NCI-H82 treated with DMSO at 0.1 percent for 48 hours (cell line): ENCODE results near the gene MYRF.

ENCODE experiments used
- DNase-seq: peaks from one replicate; lab custom pipeline; 2025; ENCODE audit not compliant: unreplicated experiment; lab: John Stamatoyannopoulos, UW

Gene MYRF

DNA sequence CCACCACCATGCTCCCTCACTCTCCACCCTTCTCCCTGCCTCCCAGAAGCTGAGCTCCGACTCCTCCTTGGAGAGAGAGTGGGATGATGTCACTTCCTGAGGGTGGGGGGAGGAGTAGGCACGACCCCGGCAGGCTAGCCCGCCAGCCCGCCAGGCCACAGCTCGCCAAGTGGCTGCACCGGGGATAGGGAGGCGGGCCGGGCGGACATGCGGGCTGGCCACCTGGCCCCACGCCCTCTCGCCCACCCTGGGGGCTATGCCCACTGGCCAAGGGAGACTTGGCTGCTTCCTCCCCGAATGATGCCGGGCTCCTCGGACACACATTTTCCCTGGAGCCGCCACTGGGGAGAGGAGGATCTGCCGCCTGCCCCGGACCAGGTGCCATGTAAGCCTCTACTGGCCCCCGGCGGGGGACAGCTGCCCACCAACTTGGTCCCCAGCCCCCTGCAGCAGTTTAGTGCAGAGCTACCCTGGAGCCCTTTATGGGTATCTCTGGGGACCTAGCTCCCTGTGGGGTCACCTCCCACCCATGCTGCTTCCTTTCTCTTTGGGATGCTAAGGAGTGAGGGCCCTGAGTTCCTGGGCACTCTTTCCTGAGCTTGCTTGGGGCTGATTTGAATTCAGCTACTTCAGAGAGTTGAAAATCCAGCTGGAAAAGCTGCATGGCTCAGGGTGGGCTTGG lies 33.7 kb upstream of the MYRF start:
- peak; percentile 7 for DNase-seq

DNA sequence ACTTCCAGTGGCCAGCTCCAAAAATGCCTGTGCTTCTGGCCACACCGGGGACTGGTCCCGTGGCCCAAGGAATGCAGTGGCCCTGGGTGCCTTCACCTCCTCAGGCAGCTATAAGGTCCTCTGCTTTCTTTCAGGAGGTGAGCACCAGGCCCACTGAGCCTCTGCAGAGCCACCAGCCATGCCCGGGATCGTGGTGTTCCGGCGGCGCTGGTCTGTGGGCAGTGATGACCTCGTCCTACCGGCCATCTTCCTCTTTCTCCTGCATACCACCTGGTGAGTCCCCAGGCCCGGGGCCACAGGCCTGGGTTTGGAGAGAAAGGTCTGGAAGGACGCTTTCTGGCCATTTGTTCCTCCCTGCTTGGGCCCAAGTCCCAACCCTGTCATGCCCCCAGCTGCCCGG lies 32.5 kb upstream of the MYRF start:
- no peak for DNase-seq

DNA sequence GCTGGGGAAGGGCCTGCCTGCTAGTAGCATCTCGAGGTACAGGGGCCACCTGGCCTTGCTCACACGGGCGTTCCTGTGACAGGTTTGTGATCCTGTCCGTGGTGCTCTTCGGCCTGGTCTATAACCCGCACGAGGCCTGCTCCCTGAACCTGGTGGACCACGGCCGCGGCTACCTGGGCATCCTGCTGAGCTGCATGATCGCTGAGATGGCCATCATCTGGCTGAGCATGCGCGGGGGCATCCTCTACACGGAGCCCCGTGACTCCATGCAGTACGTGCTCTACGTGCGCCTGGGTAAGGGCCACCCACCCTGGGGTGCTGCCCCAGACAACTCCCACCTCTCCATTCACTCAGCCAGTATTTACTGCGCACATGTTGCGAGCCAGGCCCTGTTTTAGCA lies 31.8 kb upstream of the MYRF start:
- DNase-seq = no peak

DNA sequence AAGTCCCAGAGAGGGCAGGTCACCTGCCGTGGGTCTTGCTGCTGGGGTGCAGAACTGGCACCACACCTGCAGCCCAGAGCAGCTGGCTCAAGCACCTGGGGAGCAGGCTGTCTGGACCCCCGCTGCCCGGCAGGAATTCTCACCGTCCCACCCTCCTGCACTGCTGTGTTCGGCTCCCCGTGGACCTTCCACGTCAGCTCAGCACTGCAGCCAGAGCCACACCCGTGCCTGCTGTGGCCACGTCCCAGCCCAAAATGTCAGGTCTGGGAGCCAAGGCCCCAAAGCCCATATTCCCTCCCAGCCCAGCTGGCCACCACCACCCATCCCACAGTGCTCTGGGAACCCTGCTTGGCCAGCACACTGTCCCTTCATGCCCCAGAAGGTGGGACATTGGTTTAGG lies 28.0 kb upstream of the MYRF start:
- no peak for DNase-seq

DNA sequence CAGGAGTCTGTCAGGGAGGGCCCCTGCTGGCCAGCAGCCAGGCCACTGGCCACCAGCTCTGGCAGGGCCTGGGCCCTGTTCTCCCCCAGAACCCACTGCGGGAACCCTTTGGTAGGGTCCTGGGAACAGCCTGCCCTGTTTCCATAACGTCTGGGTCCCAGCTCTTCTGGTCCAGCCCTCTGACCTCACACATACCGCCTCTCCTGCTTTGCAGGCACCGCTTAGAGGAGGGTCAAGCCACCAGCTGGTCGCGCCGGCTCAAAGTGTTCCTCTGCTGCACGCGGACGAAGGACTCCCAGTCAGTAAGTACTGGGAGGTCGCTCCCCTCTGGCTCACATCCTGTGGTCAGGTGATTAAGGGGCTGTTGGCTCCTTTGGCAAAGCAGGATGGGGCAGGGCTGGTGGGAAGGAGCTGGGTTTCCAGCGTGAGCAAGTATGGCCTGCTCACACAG lies 26.6 kb upstream of the MYRF start:
- DNase-seq = no peak

DNA sequence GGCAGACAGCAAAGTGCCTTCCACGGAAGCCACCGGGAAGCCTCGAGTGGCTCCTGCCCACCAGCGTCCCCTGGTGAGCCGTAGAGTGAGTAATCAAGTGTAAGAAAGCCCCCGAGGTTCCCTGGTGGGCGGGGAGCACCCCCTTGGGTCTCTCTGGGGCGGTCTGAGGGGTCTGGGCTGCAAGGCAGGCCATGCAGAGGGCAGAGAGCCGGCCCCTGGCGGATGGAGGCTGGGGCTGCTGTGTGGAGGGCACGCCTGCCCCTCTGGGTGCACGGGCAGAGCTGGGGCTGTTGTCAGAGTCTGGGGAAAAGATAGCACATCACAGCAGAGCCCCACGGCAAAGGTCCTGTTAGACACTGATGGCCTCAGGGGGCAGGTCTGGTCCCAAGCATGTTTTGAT lies 25.7 kb upstream of the MYRF start:
- no peak for DNase-seq

DNA sequence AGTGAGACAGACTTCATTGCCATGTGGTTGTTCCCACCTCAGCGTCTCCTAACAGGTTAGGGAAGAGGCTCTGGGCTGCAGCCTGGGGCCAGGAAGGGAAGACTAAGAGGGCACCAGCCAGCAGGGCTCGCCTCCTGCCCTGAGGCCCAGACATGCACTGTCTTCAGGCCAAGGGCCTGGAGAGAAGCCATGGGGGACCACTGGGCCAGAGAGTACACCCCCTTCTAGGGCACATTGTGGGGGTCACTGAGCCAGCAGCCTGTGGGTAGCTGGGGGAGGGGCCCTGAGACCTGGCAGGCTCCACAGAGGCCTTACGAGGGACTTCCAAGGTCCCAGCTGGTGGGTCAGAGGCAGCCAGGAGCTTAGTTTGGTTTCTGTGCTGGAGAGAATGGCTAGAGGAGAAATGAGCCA lies 25.0 kb upstream of the MYRF start:
- DNase-seq = no peak

DNA sequence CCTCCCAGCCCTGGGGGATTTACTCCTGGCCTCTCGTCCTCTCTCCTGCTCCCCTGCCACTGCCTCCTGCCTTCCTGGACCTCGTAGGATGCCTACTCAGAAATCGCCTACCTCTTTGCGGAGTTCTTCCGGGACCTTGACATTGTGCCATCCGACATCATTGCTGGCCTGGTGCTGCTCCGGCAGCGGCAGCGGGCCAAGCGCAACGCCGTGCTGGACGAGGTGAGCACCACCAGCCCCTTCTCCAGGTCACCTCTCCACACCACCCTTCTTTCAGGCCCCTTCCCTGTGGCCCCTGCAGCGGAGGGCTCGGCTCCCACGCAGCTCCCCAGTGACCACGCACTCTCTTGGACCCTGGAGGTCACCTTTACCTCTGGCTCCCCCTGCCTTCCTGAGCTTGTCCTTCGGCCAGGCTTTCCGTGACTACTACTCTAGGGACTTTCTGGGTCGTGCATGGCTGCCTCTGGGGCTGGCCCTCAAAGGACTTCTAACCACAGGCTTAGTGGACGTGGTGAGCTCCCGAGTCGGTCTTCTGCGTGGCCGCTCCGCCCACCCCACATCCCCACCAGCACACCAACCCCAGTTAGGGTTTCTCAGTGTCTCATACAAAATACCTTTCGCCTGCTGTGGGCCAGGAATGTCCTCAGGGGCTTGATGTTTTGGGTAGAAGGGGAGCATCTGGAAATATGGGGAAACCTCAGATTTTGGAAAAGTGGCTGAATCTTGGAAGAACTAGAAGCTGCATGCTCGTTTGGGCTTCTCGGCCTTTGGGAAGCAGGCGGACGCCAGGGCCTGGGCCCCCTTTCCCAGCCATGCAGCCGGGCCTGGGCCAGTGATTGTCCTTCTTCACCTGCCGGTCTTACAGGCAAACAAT lies 24.1 kb upstream of the MYRF start:
- no peak for DNase-seq

DNA sequence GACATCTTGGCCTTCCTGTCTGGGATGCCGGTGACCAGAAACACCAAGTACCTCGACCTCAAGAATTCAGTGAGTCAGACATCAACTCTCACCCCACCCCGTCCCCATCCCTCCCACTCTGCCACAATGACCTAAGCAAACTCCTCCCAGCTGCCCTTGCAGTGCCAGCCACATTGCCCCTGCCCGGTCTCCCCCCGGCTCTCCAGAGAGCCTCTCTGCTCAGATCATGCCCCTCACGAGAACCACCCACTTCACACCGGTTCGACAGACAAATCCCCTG lies 23.6 kb upstream of the MYRF start:
- DNase-seq = no peak

DNA sequence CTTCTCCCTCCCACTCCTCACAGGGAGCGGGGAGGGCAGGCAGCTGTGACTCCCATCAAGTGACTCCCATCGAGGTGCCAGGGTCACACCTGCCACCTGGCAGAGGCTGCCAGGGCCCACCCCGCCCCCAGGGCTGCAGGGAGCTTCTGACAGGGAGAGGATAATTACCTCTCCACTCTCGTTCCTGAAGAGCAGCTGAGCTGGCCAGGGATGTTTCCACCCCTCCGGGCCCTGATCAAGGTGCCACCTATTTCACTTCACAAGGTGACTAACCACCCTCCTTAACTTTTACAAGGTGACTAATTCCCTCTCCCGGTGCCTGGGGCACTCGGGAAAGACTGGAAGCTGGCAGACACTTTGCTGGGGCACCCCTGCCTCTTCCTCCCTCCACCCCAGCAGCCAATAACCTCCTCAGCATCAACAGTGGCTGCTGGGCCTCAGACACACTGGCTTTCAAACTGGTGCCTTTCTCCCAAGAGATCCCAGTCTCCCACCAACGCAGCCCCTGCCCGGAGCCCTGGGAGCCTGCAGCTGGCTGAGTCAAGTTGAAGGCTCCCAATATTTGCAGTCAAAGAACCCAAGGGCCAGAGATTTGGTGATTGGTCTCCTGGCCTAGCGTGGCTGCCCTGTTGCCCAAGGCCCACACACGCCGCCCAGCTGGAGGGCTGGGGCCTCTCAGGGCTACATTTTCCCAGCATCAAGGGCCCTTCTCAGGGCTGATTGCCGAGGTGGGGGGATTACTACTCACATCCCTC lies 22.0 kb upstream of the MYRF start:
- DNase-seq = no peak

DNA sequence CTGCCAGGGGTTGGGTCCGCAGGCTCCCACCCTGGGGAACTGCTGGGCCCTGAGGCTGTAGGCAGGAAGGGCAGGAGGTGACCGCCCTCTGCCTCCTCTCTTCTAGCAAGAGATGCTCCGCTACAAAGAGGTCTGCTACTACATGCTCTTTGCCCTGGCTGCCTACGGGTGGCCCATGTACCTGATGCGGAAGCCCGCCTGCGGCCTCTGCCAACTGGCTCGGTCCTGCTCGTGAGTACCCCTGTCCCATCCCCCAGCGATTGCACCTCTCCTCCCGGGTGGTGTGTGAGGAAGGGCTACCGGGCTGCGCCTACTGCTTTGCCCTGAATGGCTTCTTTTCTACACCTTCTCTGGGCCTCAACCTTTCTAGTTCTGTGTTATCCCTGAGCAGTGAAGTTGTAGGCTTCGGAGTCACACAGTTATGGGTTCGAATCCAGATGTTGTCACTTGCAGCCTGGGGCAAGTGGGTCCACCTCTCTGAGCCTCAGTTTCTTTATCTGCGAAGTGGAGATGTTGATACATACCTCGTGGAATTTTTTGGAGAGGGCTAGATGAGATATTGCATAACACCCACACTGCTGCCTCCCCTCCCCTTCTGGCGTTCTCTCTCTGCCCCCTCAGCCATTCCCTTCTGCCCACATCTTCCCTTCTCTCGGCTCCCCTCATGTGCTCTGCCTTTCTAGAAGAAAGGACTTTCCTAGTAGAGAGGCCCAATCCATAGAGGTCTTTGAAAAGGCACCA lies 21.1 kb upstream of the MYRF start:
- no peak for DNase-seq

DNA sequence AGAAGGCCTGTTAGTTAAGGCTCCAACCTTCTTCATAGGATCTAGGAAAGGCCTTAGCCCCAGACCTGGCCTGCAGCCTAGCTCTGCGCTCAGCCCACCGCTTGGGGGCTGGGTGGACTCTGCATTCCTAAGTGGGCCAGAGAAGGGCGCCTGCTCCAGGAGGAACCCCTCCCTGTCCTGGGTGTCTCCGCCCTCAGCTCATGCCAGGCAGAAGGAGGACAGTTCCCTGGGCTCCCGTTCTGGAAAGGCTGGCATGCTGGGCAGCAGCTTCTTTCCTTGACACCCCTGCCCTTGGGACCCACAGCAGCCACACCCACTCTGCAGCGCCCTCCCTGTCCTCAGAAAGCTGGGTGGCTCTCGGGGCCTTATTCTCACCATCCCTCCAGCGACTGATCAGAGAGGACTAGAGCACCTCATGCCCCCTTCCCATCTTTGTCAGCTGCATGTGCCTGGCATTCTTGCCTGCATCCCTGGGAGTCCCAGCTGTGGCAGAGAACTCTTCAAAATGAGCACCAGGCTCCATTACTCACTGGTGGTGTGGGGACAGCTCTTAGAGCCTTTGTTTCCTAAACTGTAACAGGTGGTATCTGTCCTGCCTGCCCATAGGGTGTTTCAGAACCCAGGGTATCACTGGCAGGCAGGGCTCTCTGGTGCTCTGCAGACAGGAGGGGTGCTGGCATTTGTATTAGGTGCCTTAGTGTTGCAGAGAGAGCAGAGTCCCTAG lies 20.3 kb upstream of the MYRF start:
- no peak for DNase-seq

DNA sequence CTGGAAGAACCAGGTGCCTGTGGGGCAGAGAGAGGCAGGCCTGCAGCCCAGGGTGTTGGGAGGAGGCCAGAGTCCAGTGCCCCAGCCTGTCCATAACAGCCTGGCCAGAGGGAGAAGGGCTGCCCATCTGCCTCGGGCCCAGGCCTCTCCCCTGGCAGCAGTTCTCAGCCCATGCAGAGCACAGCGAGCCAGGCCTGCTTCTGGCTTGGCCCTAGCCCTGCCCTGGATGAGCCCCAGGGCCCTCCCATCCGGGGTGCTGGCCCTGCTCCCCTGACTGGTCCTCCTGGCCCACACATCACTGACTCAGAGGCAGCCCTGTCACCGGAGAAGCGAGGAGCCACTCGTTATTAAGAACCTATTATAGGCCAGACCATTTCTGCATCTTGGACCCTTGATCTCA lies 19.7 kb upstream of the MYRF start:
- DNase-seq = no peak

DNA sequence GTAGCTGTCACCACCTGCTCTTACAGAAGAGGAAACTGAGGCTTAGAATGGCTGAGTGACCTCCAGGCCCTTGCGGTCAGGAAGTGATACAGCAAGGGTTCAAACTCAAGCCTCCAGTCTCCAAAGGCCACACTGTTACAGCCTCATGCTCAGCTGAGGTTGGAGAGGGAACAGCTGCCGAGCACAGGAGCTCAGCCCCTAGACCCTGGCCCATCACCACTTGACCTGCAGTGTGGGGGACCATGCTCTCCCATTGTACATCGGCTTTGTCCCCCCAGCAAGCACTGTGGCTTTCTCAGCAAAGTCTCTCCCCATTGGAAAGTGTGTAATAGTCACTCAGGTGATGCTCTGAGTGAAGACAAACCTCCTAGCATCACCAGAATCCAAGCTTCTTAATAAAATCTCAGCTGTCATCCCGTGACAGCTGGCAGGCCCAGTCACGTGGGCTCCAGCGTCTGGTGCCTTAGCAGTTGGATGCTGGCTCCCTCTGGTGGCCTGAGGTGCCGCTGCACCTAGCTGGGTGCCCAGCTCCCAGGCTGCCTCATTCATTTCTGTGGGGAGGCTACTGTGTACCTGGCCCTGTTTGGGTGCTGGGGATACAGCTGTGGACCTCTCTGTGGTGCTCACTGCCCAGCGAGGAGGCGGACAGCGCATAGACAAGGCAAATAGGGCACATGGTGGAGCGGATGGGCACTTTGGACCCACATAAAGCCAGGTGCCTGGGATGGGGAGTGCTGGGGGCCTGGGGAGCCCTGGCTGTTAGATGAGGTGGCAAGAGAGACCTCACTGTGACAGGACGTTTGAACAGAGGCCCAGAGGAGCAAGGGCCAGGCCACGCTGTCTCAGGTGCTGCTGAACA lies 19.1 kb upstream of the MYRF start:
- DNase-seq = peak; percentile 51

DNA sequence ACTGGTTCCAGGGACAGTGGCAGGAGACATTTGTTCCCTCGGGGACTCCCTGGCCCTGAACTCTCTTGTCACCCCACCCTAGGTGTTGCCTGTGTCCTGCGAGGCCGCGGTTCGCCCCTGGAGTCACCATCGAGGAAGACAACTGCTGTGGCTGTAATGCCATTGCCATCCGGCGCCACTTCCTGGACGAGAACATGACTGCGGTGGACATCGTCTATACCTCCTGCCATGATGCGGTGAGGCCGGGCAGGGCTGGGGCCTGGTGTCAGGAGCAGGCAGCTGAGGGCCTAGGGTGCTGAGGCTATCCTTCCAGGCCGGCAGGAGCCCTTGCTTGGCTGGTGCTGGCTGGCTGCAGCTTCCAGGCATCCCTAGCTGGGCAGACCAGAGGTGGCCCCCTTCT lies 17.7 kb upstream of the MYRF start:
- no peak for DNase-seq

DNA sequence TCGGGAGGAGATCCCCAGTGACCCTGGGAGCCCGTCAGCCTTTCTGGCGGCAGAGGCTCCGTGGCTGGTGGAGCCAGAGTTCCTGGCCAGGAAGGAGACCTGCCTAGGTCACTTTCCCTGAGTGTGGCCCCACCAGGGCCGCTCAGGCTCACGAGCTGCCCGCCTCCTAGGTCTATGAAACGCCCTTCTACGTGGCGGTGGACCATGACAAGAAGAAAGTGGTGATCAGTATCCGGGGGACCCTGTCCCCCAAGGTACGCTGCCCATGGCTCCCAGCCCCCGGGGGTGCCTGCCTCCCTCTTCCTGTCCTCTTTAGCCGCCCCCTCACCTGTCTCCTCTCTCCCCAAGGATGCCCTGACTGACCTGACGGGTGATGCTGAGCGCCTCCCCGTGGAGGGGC lies 17.0 kb upstream of the MYRF start:
- no peak for DNase-seq

DNA sequence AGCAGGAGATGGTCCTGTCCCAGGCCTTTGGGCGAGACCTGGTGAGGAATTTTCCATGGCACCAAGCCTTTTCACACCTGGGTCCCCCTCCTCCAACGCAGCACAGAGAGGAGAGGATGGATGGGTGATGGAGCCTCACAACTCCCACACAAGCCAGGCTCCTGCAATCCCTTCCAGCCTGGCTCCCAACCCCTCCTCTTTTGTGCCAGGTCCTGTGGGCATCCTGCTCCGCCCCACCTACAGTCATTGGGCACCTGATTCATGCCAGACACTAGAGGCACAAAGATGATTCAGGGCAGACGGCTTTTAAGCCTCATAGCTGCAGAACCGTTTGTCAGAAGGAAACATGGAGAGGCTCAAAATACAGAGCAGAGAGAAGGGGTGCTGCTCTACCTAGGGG lies 16.1 kb upstream of the MYRF start:
- DNase-seq = no peak

DNA sequence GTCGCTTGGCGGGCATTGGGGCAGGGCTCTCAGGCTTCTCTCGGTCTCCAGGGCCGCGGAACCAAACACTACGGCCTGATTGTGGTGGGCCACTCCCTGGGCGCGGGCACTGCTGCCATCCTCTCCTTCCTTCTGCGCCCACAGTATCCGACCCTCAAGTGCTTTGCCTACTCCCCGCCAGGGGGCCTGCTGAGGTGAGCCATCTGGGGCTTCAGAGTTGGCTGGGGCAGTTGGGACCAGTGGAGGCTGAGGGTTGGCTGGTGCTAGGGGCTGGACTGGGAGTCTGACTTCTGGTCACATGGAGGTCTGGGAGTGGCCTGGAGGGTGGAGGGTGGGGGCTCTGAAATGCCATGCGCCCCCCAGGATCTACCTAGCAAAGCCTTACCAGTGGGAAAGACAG lies 15.3 kb upstream of the MYRF start:
- DNase-seq = no peak

DNA sequence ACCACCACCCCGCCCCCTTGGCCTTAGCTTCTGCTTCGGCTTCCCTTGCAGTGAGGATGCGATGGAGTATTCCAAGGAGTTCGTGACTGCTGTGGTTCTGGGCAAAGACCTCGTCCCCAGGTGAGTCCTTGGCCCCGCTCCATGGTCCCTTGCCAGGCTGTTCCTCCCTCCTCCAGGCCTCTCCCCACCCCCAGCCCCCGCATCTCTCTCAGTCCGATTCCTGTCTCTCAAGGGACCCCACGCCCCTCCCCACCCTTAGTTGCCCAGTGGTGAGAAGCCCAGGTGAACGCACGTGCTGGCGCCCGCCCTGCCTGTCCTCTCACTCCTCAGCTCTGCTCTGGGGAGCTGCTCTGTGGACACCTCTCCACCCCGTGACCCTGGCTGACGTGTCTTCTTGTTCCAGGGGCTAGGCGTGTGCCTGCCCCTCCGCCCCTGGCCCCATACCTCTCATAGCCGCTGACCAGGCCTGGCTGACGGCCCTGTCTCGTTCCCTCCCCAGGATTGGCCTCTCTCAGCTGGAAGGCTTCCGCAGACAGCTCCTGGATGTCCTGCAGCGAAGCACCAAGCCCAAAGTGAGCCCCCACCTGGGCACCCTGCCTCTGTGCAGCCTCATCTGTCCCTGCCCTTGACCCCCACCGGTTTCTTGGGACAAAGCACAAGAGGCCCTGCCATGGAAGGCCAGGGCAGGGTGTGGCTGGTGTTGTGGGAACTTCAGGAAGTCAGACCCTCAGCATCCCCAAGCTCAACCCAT lies 14.6 kb upstream of the MYRF start:
- no peak for DNase-seq
